HEK293 (cell line): Measurements from ENCODE around the gene CMTR2.
A peak's percentile ranks its signal among the peaks of the same experiment; 100 is the strongest.

ENCODE experiments used
- CTCF ChIA-PET: fragments of 350-600 bp; formaldehyde crosslinking; extraction: SDS; loops from one replicate; lab custom pipeline; 2021; ENCODE audit warnings: antibody characterized with exemption; lab: Yijun Ruan, JAX
- POLR2A ChIA-PET: fragments of 300-600 bp; formaldehyde crosslinking; extraction: SDS; loops from one replicate; lab custom pipeline; 2020; ENCODE audit warnings: antibody characterized with exemption, inconsistent platforms; lab: Yijun Ruan, JAX
- H3K27ac ChIP-seq: fragments of 200-500 bp; sonication (Bioruptor generic); 2 replicates; pipeline ENCODE4 v1.5.1; 2014; ENCODE audit warnings: low read depth, low read length, control low read depth, inconsistent platforms; ENCODE audit errors: extremely low read depth
- H3K36me3 ChIP-seq, 2 experiments: fragments of 200-500 bp in 1 of 2; sonication (Bioruptor generic) in 1 of 2; 1 replicate in 1 of 2; 2 replicates in 1 of 2; pipeline ENCODE4 v1.5.1; 2014 to 2017; ENCODE audit warnings: inconsistent platforms in 2 of 2, low read length in 2 of 2; ENCODE audit not compliant: control insufficient read depth in 2 of 2, insufficient read depth in 1 of 2
- H3K4me1 ChIP-seq: fragments of 200-500 bp; sonication (Bioruptor generic); 2 replicates; pipeline ENCODE4 v1.5.1; 2014; ENCODE audit warnings: mild to moderate bottlenecking, low read length, inconsistent platforms; ENCODE audit not compliant: control insufficient read depth, insufficient read depth
- H3K4me3 ChIP-seq: 2 replicates; pipeline ENCODE4 v1.5.1; 2011; ENCODE audit warnings: low read depth, mild to moderate bottlenecking, control low read depth, low read length, moderate library complexity
- H3K9me3 ChIP-seq: fragments of 200-500 bp; sonication (Bioruptor generic); 2 replicates; pipeline ENCODE4 v1.5.1; 2014; ENCODE audit warnings: low read depth, low read length, inconsistent platforms; ENCODE audit not compliant: control insufficient read depth, insufficient read depth
- GLIS2 ChIP-seq: fragments of 450-650 bp; formaldehyde crosslinking; IDR thresholded peaks from 2 replicates; pipeline ENCODE4 v1.5.1; 2016; ENCODE audit warnings: missing biosample characterization, missing genetic modification characterization
- KLF16 ChIP-seq: fragments of 450-650 bp; formaldehyde crosslinking; IDR thresholded peaks from 2 replicates; pipeline ENCODE4 v1.5.1; 2017; ENCODE audit warnings: missing biosample characterization, missing genetic modification characterization
- KLF8 ChIP-seq: fragments of 450-650 bp; formaldehyde crosslinking; IDR thresholded peaks from 2 replicates; pipeline ENCODE4 v1.5.1; 2016; ENCODE audit warnings: missing biosample characterization, missing genetic modification characterization
- PRDM1 ChIP-seq: fragments of 450-650 bp; formaldehyde crosslinking; IDR thresholded peaks from 2 replicates; pipeline ENCODE4; 2016; ENCODE audit warnings: missing biosample characterization, missing genetic modification characterization
- PRDM2 ChIP-seq: fragments of 450-650 bp; formaldehyde crosslinking; IDR thresholded peaks from 2 replicates; pipeline ENCODE4 v1.5.1; 2016; ENCODE audit warnings: missing biosample characterization, missing genetic modification characterization, borderline replicate concordance
- SETDB1 ChIP-seq: IDR thresholded peaks from one replicate; pipeline ENCODE4 v1.6.1; 2017; ENCODE audit warnings: mild to moderate bottlenecking, low read length, moderate library complexity, mixed read lengths; ENCODE audit not compliant: insufficient read length
- YY2 ChIP-seq: fragments of 450-650 bp; formaldehyde crosslinking; IDR thresholded peaks from 2 replicates; pipeline ENCODE4 v1.5.1; 2016; ENCODE audit warnings: missing biosample characterization, missing genetic modification characterization
- ZBTB20 ChIP-seq: fragments of 450-650 bp; formaldehyde crosslinking; IDR thresholded peaks from 2 replicates; pipeline ENCODE4 v1.5.1; 2016; ENCODE audit warnings: missing biosample characterization, missing genetic modification characterization
- ZBTB7A ChIP-seq: fragments of 450-650 bp; formaldehyde crosslinking; IDR thresholded peaks from 2 replicates; pipeline ENCODE4 v1.5.1; 2016; ENCODE audit warnings: low read depth, missing biosample characterization, missing genetic modification characterization
- ZBTB8A ChIP-seq: fragments of 450-650 bp; formaldehyde crosslinking; IDR thresholded peaks from 2 replicates; pipeline ENCODE4 v1.5.1; 2016; ENCODE audit warnings: missing biosample characterization, missing genetic modification characterization
- ZFP69B ChIP-seq: fragments of 450-650 bp; formaldehyde crosslinking; IDR thresholded peaks from 2 replicates; pipeline ENCODE4 v1.5.1; 2016; ENCODE audit warnings: missing biosample characterization, missing genetic modification characterization
- ZIC2 ChIP-seq: fragments of 450-650 bp; formaldehyde crosslinking; IDR thresholded peaks from 2 replicates; pipeline ENCODE4 v1.5.1; 2016; ENCODE audit warnings: missing biosample characterization, missing genetic modification characterization
- ZNF10 ChIP-seq: fragments of 450-650 bp; formaldehyde crosslinking; IDR thresholded peaks from 2 replicates; pipeline ENCODE4 v1.5.1; 2017; ENCODE audit warnings: missing biosample characterization, missing genetic modification characterization
- ZNF2 ChIP-seq: fragments of 450-650 bp; formaldehyde crosslinking; IDR thresholded peaks from 2 replicates; pipeline ENCODE4 v1.5.1; 2016; ENCODE audit warnings: missing biosample characterization, missing genetic modification characterization
- ZNF341 ChIP-seq: fragments of 450-650 bp; formaldehyde crosslinking; IDR thresholded peaks from 2 replicates; pipeline ENCODE4; 2016; ENCODE audit warnings: low read depth, missing biosample characterization, missing genetic modification characterization
- ZNF501 ChIP-seq: fragments of 450-650 bp; formaldehyde crosslinking; IDR thresholded peaks from 2 replicates; pipeline ENCODE4 v1.5.1; 2016; ENCODE audit warnings: missing biosample characterization, missing genetic modification characterization
- ZNF561 ChIP-seq: fragments of 450-650 bp; IDR thresholded peaks from 2 replicates; pipeline ENCODE4 v1.5.1; 2018; ENCODE audit warnings: missing biosample characterization, missing genetic modification characterization, borderline replicate concordance
- ZNF600 ChIP-seq: fragments of 450-650 bp; formaldehyde crosslinking; IDR thresholded peaks from 2 replicates; pipeline ENCODE4 v1.5.1; 2016; ENCODE audit warnings: missing biosample characterization, missing genetic modification characterization
- ZNF670 ChIP-seq: fragments of 450-650 bp; formaldehyde crosslinking; IDR thresholded peaks from 2 replicates; pipeline ENCODE4 v1.5.1; 2016; ENCODE audit warnings: missing biosample characterization, missing genetic modification characterization, low read depth
- ZSCAN30 ChIP-seq: fragments of 450-650 bp; IDR thresholded peaks from 2 replicates; pipeline ENCODE4 v1.5.1; 2018; ENCODE audit warnings: missing biosample characterization, mild to moderate bottlenecking, missing genetic modification characterization, moderate library complexity
- ZSCAN5A ChIP-seq: fragments of 450-650 bp; formaldehyde crosslinking; IDR thresholded peaks from 2 replicates; pipeline ENCODE4 v1.5.1; 2016; ENCODE audit warnings: missing biosample characterization, missing genetic modification characterization
- TF ChIP-seq, protein P1 (sequence below): fragments of 450-650 bp; formaldehyde crosslinking; IDR thresholded peaks from 2 replicates; pipeline ENCODE4 v1.5.1; 2017; ENCODE audit warnings: missing biosample characterization, missing genetic modification characterization
- TF ChIP-seq, protein P2 (sequence below): fragments of 450-650 bp; formaldehyde crosslinking; optimal IDR thresholded peaks from 2 replicates; pipeline ENCODE3; 2016; ENCODE audit warnings: missing biosample characterization, mild to moderate bottlenecking, missing genetic modification characterization
- TF ChIP-seq, protein P3 (sequence below): fragments of 450-650 bp; formaldehyde crosslinking; conservative IDR thresholded peaks from 2 replicates; pipeline ENCODE4 v1.5.1; 2016; ENCODE audit warnings: low read depth, missing biosample characterization, missing genetic modification characterization

Gene CMTR2

GRCh38 chr16:71288890-71289731, at the start of gene CMTR2 (continued):
- TF ChIP-seq ZFP69B (tag by site-specific recombination) (peak; percentile 74; the same call in 1 of the 2 replicates), KLF8 (tag by site-specific recombination) (peak; percentile 64), PRDM1 (tag by site-specific recombination) (no peak), ZNF600 (tag by site-specific recombination) (peak; percentile 81), SETDB1 (peak; percentile 14), ZNF670 (tag by site-specific recombination) (no peak), ZBTB8A (peak; percentile 43), ZNF561 (tag by site-specific recombination) (peak; percentile 70), ZNF341 (tag by site-specific recombination) (peak; percentile 35; the same call in 1 of the 2 replicates), ZBTB7A (tag by site-specific recombination) (no peak), ZNF2 (peak; percentile 66; the same call in 1 of the 2 replicates), ZBTB20 (tag by site-specific recombination) (peak; percentile 99), GLIS2 (tag by site-specific recombination) (0 out of 2 replicates have a peak, but pooled peaks have one; percentile 13), ZNF10 (peak; percentile 56; the same call in 1 of the 2 replicates), ZNF501 (tag by site-specific recombination) (peak; percentile 62; the same call in 1 of the 2 replicates), ZSCAN30 (tag by site-specific recombination) (0 out of 2 replicates have a peak, but pooled peaks have one; percentile 25), ZIC2 (peak; percentile 58; the same call in 1 of the 2 replicates), YY2 (peak; percentile 72; the same call in 1 of the 2 replicates)
- TF ChIP-seq, protein P1, sequence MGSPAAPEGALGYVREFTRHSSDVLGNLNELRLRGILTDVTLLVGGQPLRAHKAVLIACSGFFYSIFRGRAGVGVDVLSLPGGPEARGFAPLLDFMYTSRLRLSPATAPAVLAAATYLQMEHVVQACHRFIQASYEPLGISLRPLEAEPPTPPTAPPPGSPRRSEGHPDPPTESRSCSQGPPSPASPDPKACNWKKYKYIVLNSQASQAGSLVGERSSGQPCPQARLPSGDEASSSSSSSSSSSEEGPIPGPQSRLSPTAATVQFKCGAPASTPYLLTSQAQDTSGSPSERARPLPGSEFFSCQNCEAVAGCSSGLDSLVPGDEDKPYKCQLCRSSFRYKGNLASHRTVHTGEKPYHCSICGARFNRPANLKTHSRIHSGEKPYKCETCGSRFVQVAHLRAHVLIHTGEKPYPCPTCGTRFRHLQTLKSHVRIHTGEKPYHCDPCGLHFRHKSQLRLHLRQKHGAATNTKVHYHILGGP (tag by site-specific recombination) = peak; percentile 99
- TF ChIP-seq, protein P2, sequence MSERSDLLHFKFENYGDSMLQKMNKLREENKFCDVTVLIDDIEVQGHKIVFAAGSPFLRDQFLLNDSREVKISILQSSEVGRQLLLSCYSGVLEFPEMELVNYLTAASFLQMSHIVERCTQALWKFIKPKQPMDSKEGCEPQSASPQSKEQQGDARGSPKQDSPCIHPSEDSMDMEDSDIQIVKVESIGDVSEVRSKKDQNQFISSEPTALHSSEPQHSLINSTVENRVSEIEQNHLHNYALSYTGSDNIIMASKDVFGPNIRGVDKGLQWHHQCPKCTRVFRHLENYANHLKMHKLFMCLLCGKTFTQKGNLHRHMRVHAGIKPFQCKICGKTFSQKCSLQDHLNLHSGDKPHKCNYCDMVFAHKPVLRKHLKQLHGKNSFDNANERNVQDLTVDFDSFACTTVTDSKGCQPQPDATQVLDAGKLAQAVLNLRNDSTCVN (tag by site-specific recombination) = peak; percentile 66
- TF ChIP-seq, protein P3, sequence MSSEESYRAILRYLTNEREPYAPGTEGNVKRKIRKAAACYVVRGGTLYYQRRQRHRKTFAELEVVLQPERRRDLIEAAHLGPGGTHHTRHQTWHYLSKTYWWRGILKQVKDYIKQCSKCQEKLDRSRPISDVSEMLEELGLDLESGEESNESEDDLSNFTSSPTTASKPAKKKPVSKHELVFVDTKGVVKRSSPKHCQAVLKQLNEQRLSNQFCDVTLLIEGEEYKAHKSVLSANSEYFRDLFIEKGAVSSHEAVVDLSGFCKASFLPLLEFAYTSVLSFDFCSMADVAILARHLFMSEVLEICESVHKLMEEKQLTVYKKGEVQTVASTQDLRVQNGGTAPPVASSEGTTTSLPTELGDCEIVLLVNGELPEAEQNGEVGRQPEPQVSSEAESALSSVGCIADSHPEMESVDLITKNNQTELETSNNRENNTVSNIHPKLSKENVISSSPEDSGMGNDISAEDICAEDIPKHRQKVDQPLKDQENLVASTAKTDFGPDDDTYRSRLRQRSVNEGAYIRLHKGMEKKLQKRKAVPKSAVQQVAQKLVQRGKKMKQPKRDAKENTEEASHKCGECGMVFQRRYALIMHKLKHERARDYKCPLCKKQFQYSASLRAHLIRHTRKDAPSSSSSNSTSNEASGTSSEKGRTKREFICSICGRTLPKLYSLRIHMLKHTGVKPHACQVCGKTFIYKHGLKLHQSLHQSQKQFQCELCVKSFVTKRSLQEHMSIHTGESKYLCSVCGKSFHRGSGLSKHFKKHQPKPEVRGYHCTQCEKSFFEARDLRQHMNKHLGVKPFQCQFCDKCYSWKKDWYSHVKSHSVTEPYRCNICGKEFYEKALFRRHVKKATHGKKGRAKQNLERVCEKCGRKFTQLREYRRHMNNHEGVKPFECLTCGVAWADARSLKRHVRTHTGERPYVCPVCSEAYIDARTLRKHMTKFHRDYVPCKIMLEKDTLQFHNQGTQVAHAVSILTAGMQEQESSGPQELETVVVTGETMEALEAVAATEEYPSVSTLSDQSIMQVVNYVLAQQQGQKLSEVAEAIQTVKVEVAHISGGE (tag by site-specific recombination) = peak; percentile 95

DNA sequence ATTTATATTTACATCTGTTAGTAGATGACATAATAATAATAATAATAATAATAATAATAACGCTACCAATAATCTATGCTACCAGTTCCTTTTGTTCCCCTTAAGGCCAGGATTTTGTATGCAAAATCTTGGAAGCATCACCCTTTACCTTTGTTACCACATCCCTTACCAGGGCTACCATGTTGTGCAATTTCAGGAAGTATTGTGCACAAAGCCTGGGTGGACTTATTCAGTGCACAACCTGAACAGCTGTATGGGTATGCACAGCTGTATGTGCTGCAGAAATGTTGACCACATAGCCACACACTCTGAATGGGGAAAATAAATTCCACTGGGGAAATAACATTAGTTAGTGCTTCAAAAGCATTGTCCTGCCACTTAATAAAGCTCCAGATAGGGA, 49.4 kb upstream of the CMTR2 start:
- POLR2A ChIA-PET = no interaction called here
- no peaks in the 10 kb centered on the region for H3K9me3 ChIP-seq
- no peaks in the 10 kb centered on the region for H3K36me3 ChIP-seq
- TF ChIP-seq ZSCAN5A (no peak), KLF16 (tag by site-specific recombination) (no peak), PRDM2 (tag by site-specific recombination) (no peak)
- no peak overlapping the region for H3K4me3 ChIP-seq
- no peaks in the 10 kb centered on the region for H3K4me1 ChIP-seq
- CTCF ChIA-PET = interaction anchor here (2.6 kb wide), 1 partner anchor 19 kb away, joined by 5 read pairs; no protein-coding TSS in a partner anchor
- H3K27ac ChIP-seq = no peak overlapping the region
